ENCODE measurements around the gene PIP4P1.

GRCh38 chr14:20486684-20487395 is 25.6 kb upstream of the PIP4P1 start:
- no peak for TF ChIP-seq CTCF (IDR thresholded peaks at IDR 0.05 in 2 of 3, conservative IDR thresholded peaks at IDR 0.05 in 1 of 3; ENCODE audit: control insufficient read depth in 2 of 3, extremely low read depth in 1 of 3, insufficient read depth in 1 of 3, low read depth in 3 of 3, low read length in 3 of 3)
- TF ChIP-seq SP1 (IDR thresholded peaks at IDR 0.05; ENCODE audit: low read depth, low read length) = no peak
- TF ChIP-seq POLR2AphosphoS5 (IDR thresholded peaks at IDR 0.05; ENCODE audit: low read length) = no peak
- no peak for TF ChIP-seq NRF1 (conservative IDR thresholded peaks at IDR 0.05; ENCODE audit: low read depth, low read length)
- TF ChIP-seq REST (IDR thresholded peaks at IDR 0.05; ENCODE audit: low read depth, low read length) = no peak
- no peak for TF ChIP-seq RFX5 (IDR thresholded peaks at IDR 0.05; ENCODE audit: low read depth, low read length)
- no peak for TF ChIP-seq MXI1 (IDR thresholded peaks at IDR 0.05; ENCODE audit: low read depth, low read length)
- TF ChIP-seq POLR2A (IDR thresholded peaks at IDR 0.05; ENCODE audit: low read depth, low read length) = no peak
